MCF 10A (cell line): Measurements from ENCODE around the gene SEMA3D. TPM values are rescaled to one million over a fixed set of nuclear protein-coding genes. Genes with fewer than 3 reads are reported as not detected.
A peak's percentile ranks its signal among the peaks of the same experiment; 100 is the strongest.

Experiments
- BruUV-seq: library from RNA; stranded (reverse); fragments of 400-500 nt; replicated peaks from 2 replicates; lab custom pipeline; 2021; lab: Mats Ljungman, UMichigan
- CTCF ChIA-PET: fragments of 300-600 bp; sonication (Branson Sonifier 250); formaldehyde crosslinking; extraction: SDS; loops from one replicate; lab custom pipeline; 2021; ENCODE audit warnings: antibody characterized with exemption, inconsistent platforms; lab: Yijun Ruan, JAX
- POLR2A ChIA-PET: fragments of 300-600, 350-650 bp; sonication (Branson Sonifier 250); formaldehyde crosslinking; extraction: SDS; loops from one replicate; lab custom pipeline; 2020; ENCODE audit warnings: antibody characterized with exemption, inconsistent platforms; lab: Yijun Ruan, JAX
- DNase-seq: peaks from one replicate; pipeline ENCODE4 v3.0.0-alpha.2; 2018; ENCODE audit not compliant: unreplicated experiment
- H3K27ac Mint-ChIP-seq: one replicate; pipeline ENCODE4 v1.8.0; 2022; ENCODE audit warnings: mild to moderate bottlenecking, low read depth, mixed read lengths; ENCODE audit not compliant: unreplicated experiment
- H3K27me3 Mint-ChIP-seq: one replicate; pipeline ENCODE4 v1.8.0; 2022; ENCODE audit warnings: mixed read lengths; ENCODE audit not compliant: insufficient read depth, unreplicated experiment
- H3K36me3 Mint-ChIP-seq: one replicate; pipeline ENCODE4 v1.8.0; 2022; ENCODE audit warnings: mild to moderate bottlenecking, moderate library complexity, mixed read lengths; ENCODE audit not compliant: insufficient read depth, unreplicated experiment
- H3K4me1 Mint-ChIP-seq: one replicate; pipeline ENCODE4 v1.8.0; 2022; ENCODE audit warnings: mixed read lengths; ENCODE audit not compliant: insufficient read depth, unreplicated experiment
- H3K4me3 Mint-ChIP-seq: one replicate; pipeline ENCODE4 v1.8.0; 2022; ENCODE audit warnings: mild to moderate bottlenecking, moderate library complexity, mixed read lengths; ENCODE audit not compliant: unreplicated experiment
- H3K9me3 Mint-ChIP-seq: one replicate; pipeline ENCODE4 v1.8.0; 2022; ENCODE audit warnings: mixed read lengths; ENCODE audit not compliant: unreplicated experiment
- CTCF ChIP-seq: fragments of 200-600 bp; IDR thresholded peaks from one replicate; pipeline ENCODE4 v1.8.0; 2022; ENCODE audit warnings: antibody characterized with exemption, mild to moderate bottlenecking; ENCODE audit not compliant: unreplicated experiment
- intact Hi-C: fragments of 100-400 bp; cut with micrococcal nuclease; formaldehyde crosslinking; loops from 2 replicates; pipeline ENCODE4 v1.14.1; 2022
- total RNA-seq: library from RNA; stranded (reverse); gene quantifications from 2 replicates; pipeline ENCODE4 v1.2.3, GENCODE V29; 2022

The SEMA3D gene
- total RNA-seq, 1 experiment from 2014 or later, result not detected

- ChIA-PET CTCF (no interaction called here), POLR2A (no interaction called here)
- H3K27me3 Mint-ChIP-seq, result peaks cover 63% of the 10 kb centered on the region
- no peaks in the 10 kb centered on the region for H3K9me3 Mint-ChIP-seq
- H3K27ac Mint-ChIP-seq, result no peak overlapping the region
- H3K36me3 Mint-ChIP-seq, result no peaks in the 10 kb centered on the region
- DNase-seq, result no peak
- TF ChIP-seq CTCF, result no peak
- no peaks in the 10 kb centered on the region for H3K4me1 Mint-ChIP-seq
- intact Hi-C loops, result no loop called here
- BruUV-seq, result no TSS peak
- no peak overlapping the region for H3K4me3 Mint-ChIP-seq
These were observed 17.2 kb upstream of the SEMA3D start for GRCh38 chr7:85204061-85204460.

GRCh38 chr7:85201209-85201608 lies 14.4 kb upstream of the SEMA3D start:
- DNase-seq, result no peak
- Mint-ChIP-seq H3K4me3 (no peak overlapping the region), H3K27ac (no peak overlapping the region), H3K9me3 (no peaks in the 10 kb centered on the region), H3K4me1 (no peaks in the 10 kb centered on the region), H3K27me3 (peaks cover 80% of the 10 kb centered on the region), H3K36me3 (no peaks in the 10 kb centered on the region)
- ChIA-PET CTCF (interaction anchor here (1.0 kb wide), 1 partner anchor 10 kb away, joined by 3 read pairs; no protein-coding TSS in a partner anchor), POLR2A (no interaction called here)
- TF ChIP-seq CTCF, result no peak
- no TSS peak for BruUV-seq
- intact Hi-C loops, result no loop called here

- POLR2A ChIA-PET, result no interaction called here
- no peaks in the 10 kb centered on the region for H3K9me3 Mint-ChIP-seq
These were observed 9.8 kb upstream of the SEMA3D start for GRCh38 chr7:85196696-85197095.

GRCh38 chr7:85191383-85191782 lies 4.5 kb upstream of the SEMA3D start:
- H3K36me3 Mint-ChIP-seq, result no peaks in the 10 kb centered on the region
- no peak overlapping the region for H3K27ac Mint-ChIP-seq
- no peak overlapping the region for H3K4me3 Mint-ChIP-seq
- intact Hi-C loops, result loop anchor here (1.0 to 10.0 kb wide), 2 partner anchors 150 to 563 kb away; no protein-coding TSS in a partner anchor
- DNase-seq, result peak; percentile 19
- H3K27me3 Mint-ChIP-seq, result peaks cover 79% of the 10 kb centered on the region
- POLR2A ChIA-PET, result no interaction called here
- H3K9me3 Mint-ChIP-seq, result no peaks in the 10 kb centered on the region
- peak; percentile 27 for TF ChIP-seq CTCF
- CTCF ChIA-PET, result interaction anchor here (0.6 to 1.2 kb wide), 3 partner anchors 10 to 620 kb away, joined by 3 read pairs; no protein-coding TSS in a partner anchor
- BruUV-seq, result no TSS peak
- peaks cover 3% of the 10 kb centered on the region for H3K4me1 Mint-ChIP-seq

More at GRCh38 chr7:85196696-85197095, 9.8 kb upstream of the SEMA3D start:
- H3K27ac Mint-ChIP-seq, result no peak overlapping the region
- no peaks in the 10 kb centered on the region for H3K4me1 Mint-ChIP-seq
- H3K27me3 Mint-ChIP-seq, result peaks cover 81% of the 10 kb centered on the region
- no peak overlapping the region for H3K4me3 Mint-ChIP-seq
- no peak for DNase-seq
- no peak for TF ChIP-seq CTCF
- no peaks in the 10 kb centered on the region for H3K36me3 Mint-ChIP-seq
- BruUV-seq, result no TSS peak
- intact Hi-C loops, result loop anchor here (10.0 kb wide), 1 partner anchor 558 kb away; no protein-coding TSS in a partner anchor
- CTCF ChIA-PET, result interaction anchor here (0.6 kb wide), 1 partner anchor 13 kb away, joined by 3 read pairs; no protein-coding TSS in a partner anchor
